ENCODE results near the gene AHCYL1. TPM values are rescaled to one million over a fixed set of nuclear protein-coding genes. Genes with fewer than 3 reads are reported as not detected.
A peak's percentile ranks its signal among the peaks of the same experiment; 100 is the strongest.

The AHCYL1 gene
- total and polyA plus RNA-seq, 2 donors (not counting 3 experiments of a cell fraction or from before 2014, with no cell fraction given), result 49.2 to 74.2 TPM

- CTCF ChIA-PET, result interaction anchor here (1.8 to 3.2 kb wide), 2 partner anchors 15 to 20 kb away, joined by 7 to 14 read pairs; no protein-coding TSS in a partner anchor
- FAIRE-seq (no peak), DNase-seq (ENCODE audit: low read depth, low spot score) (peak; percentile 16)
- no peaks in the 10 kb centered on the region for H3K9me3 ChIP-seq (replicated peaks; ENCODE audit: control insufficient read depth, insufficient read depth, low read length)
- dilution Hi-C loops (cut with MboI; ENCODE audit: extremely low pct_ligation_motif_present, low sequenced_read_pairs), result no loop called here
- no peak overlapping the region for H3K9ac ChIP-seq (replicated peaks; ENCODE audit: extremely low read depth, insufficient read depth, low read length)
- POLR2A ChIA-PET, result no interaction called here
- peaks cover 60 to 72% of the 10 kb centered on the region in 2 experiments for H3K27me3 ChIP-seq (ENCODE audit: control insufficient read depth in 2 of 2, insufficient read depth in 2 of 2, low read length in 2 of 2)
- no TSS peak for BruUV-seq (replicated peaks)
- H3K36me3 ChIP-seq (ENCODE audit: control insufficient read depth in 2 of 2, extremely low read depth in 1 of 2, insufficient read depth in 2 of 2, low read length in 2 of 2), result no peaks in the 10 kb centered on the region
- H4K20me1 ChIP-seq (replicated peaks; ENCODE audit: control insufficient read depth, extremely low read depth, insufficient read depth, low read length), result no peaks in the 10 kb centered on the region
- H2AFZ ChIP-seq (ENCODE audit: low read depth, low read length), result no peak overlapping the region
- no peak overlapping the region for H3K27ac ChIP-seq (ENCODE audit: insufficient read depth, low read depth, low read length)
- no peaks in the 10 kb centered on the region for H3K9me1 ChIP-seq (replicated peaks; ENCODE audit: control insufficient read depth, extremely low read depth, insufficient read depth, low read length)
- H3K4me3 ChIP-seq (replicated peaks in 1 of 3; ENCODE audit: insufficient read depth in 1 of 3, low read depth in 1 of 3, low read length in 3 of 3), result no peak overlapping the region
- H3K4me1 ChIP-seq (ENCODE audit: control insufficient read depth, extremely low read depth, insufficient read depth, low read length), result no peaks in the 10 kb centered on the region
- intact Hi-C loops (cut with micrococcal nuclease), result no loop called here
- TF ChIP-seq EZH2 (IDR thresholded peaks at IDR 0.05; ENCODE audit: borderline replicate concordance, low read depth, low read length, severe bottlenecking) (peak; percentile 86), GATA2 (IDR thresholded peaks at IDR 0.05; ENCODE audit: insufficient read depth, insufficient read length, low read depth, low read length) (no peak)
- no peaks in the 10 kb centered on the region for H3K79me2 ChIP-seq (ENCODE audit: control insufficient read depth, insufficient read depth, low read length)
- no peak overlapping the region for H3K4me2 ChIP-seq (ENCODE audit: insufficient read depth, low read length)
These were observed 83.5 kb downstream of the AHCYL1 start for GRCh38 chr1:110067893-110068645.

DNA sequence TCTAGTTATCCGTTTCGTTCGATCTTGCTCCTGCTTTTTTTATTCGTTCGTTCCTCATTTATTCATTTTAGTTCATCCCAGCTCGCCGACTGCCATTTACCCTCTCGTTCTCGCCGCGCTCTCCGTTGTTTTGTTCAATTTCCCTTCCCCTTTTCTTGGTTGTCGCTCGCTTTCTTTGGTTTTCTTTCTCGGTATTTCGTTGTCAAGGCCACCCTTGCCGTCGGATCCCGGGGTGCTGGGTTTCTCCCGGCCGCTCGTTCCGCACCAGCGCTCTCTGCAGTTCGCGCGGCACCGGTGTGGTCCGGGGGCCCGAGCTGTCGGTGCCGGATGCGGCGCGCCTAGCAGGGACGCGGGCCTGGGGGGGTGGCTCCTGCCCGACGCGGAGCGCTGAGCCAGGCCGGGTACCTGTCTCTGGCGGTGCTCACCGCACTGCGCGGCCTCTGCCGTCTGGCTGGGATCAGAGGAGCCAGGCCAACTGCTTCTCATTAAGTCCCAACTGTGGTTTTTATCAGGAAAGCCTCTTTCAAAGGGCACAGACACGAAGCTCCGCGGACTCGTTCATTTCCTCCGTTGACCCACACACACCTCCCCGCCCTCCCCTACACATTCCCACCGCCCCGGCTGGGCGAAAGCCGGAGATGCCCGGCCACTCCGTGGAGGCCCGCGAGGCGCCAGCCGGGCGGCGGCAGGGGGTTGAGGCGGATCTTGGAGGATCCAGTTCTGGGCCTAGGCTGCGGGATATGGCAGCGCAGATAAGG, 84.3 kb downstream of the AHCYL1 start:
- no peak overlapping the region for H3K27ac ChIP-seq (ENCODE audit: insufficient read depth, low read depth, low read length)
- DNase-seq (ENCODE audit: low read depth, low spot score), result peak; percentile 18
- TF ChIP-seq EZH2 (IDR thresholded peaks at IDR 0.05; ENCODE audit: borderline replicate concordance, low read depth, low read length, severe bottlenecking) (peak; percentile 25), POLR2AphosphoS5 (IDR thresholded peaks at IDR 0.05; ENCODE audit: insufficient read depth, low read depth, low read length) (no peak)
- H3K4me3 ChIP-seq (replicated peaks in 1 of 3; ENCODE audit: insufficient read depth in 1 of 3, low read depth in 1 of 3, low read length in 3 of 3), result no peak overlapping the region
- no peak overlapping the region for H3K9ac ChIP-seq (replicated peaks; ENCODE audit: extremely low read depth, insufficient read depth, low read length)
- no peaks in the 10 kb centered on the region for H4K20me1 ChIP-seq (replicated peaks; ENCODE audit: control insufficient read depth, extremely low read depth, insufficient read depth, low read length)
- H3K9me3 ChIP-seq (replicated peaks; ENCODE audit: control insufficient read depth, insufficient read depth, low read length), result no peaks in the 10 kb centered on the region
- intact Hi-C loops (cut with micrococcal nuclease) (no loop called here), dilution Hi-C loops (cut with MboI; ENCODE audit: extremely low pct_ligation_motif_present, low sequenced_read_pairs) (no loop called here)
- BruUV-seq (replicated peaks), result no TSS peak
- no peaks in the 10 kb centered on the region for H3K9me1 ChIP-seq (replicated peaks; ENCODE audit: control insufficient read depth, extremely low read depth, insufficient read depth, low read length)
- no peak overlapping the region for H2AFZ ChIP-seq (ENCODE audit: low read depth, low read length)
- FAIRE-seq, result no peak
- ChIA-PET POLR2A (no interaction called here), CTCF (no interaction called here)
- no peaks in the 10 kb centered on the region for H3K36me3 ChIP-seq (ENCODE audit: control insufficient read depth in 2 of 2, extremely low read depth in 1 of 2, insufficient read depth in 2 of 2, low read length in 2 of 2)
- no peak overlapping the region for H3K4me2 ChIP-seq (ENCODE audit: insufficient read depth, low read length)
- H3K4me1 ChIP-seq (ENCODE audit: control insufficient read depth, extremely low read depth, insufficient read depth, low read length), result no peaks in the 10 kb centered on the region
- peaks cover 67 to 79% of the 10 kb centered on the region in 2 experiments for H3K27me3 ChIP-seq (ENCODE audit: control insufficient read depth in 2 of 2, insufficient read depth in 2 of 2, low read length in 2 of 2)
- H3K79me2 ChIP-seq (ENCODE audit: control insufficient read depth, insufficient read depth, low read length), result no peaks in the 10 kb centered on the region
